H1 (cell line): ENCODE data around the gene AKAP8. TPM values are rescaled to one million over a fixed set of nuclear protein-coding genes. Genes with fewer than 3 reads are reported as not detected.

Source experiments
- CBX8 ChIP-seq: fragments of 300-800, 300-1000 bp; sonication (generic); IDR thresholded peaks from 2 replicates; pipeline ENCODE4 v1.7.1; 2016; ENCODE audit warnings: low read depth, low read length, borderline replicate concordance
- HDAC2 ChIP-seq, 2 experiments: fragments of 300-600 bp in 1 of 2; sonication (generic) in 1 of 2; IDR thresholded peaks; 2 replicates each; pipeline ENCODE4 v1.6.1; 2011 to 2012; ENCODE audit warnings: low read depth in 2 of 2, low read length in 2 of 2, mild to moderate bottlenecking in 2 of 2, moderate library complexity in 2 of 2, borderline replicate concordance in 1 of 2, inconsistent platforms in 1 of 2
- HDAC6 ChIP-seq: IDR thresholded peaks from one replicate; pipeline ENCODE4 v1.7.1; 2012; ENCODE audit warnings: low read depth, mild to moderate bottlenecking, inconsistent platforms, low read length, moderate library complexity
- PHF8 ChIP-seq: fragments of 200-600 bp; sonication (generic); conservative IDR thresholded peaks from 2 replicates; pipeline ENCODE4 v1.7.1; 2012; ENCODE audit warnings: low read depth, mild to moderate bottlenecking, inconsistent platforms, low read length, moderate library complexity
- POU5F1 ChIP-seq: IDR thresholded peaks from 2 replicates; pipeline ENCODE4 v1.6.1; 2011; ENCODE audit warnings: low read depth, mild to moderate bottlenecking, low read length, moderate library complexity
- RNF2 ChIP-seq: fragments of 200-900, 300-1000 bp; sonication (generic); IDR thresholded peaks from 2 replicates; pipeline ENCODE4 v1.7.1; 2016; ENCODE audit warnings: borderline replicate concordance, low read depth, mild to moderate bottlenecking, antibody characterized with exemption, low read length; ENCODE audit not compliant: poor library complexity, severe bottlenecking; ENCODE audit errors: missing control alignments
- YY1 ChIP-seq: IDR thresholded peaks from 2 replicates; pipeline ENCODE4 v1.6.1; 2011; ENCODE audit warnings: low read depth, mild to moderate bottlenecking, low read length
- polyA plus RNA-seq, 7 experiments: library from polyadenylated mRNA; depleted of rRNA in 3 of 7; stranded (reverse) in 5 of 7; unstranded in 2 of 7; fragments of >200 nt in 5 of 7; fragments of 200-250 nt in 2 of 7; gene quantifications; 1 replicate in 5 of 7; 2 replicates in 1 of 7; 4 replicates in 1 of 7; pipeline versions ENCODE4 v1.2.1 to v1.2.3, GENCODE V29; 2011 to 2013; ENCODE audit warnings: missing spikeins in 2 of 7, mixed read lengths in 2 of 7
- total RNA-seq: library from RNA; stranded (reverse); fragmentation: NEBNext Ultra II Directional; extraction: Animal tissue kit (Norgen Biotek cat#: 25700); gene quantifications from 2 replicates; pipeline ENCODE4 v1.2.1, GENCODE V29; 2021

Gene AKAP8
- total and polyA plus RNA-seq, 2 of the 8 experiments (the other 6 are each of a cell fraction or from before 2014, with no cell fraction given): 17.0 to 41.0 TPM

GRCh38 chr19:15318241-15318691, 61.3 kb downstream of the AKAP8 start (continued):
- TF ChIP-seq RNF2 (no peak), PHF8 (no peak), HDAC2 (IDR thresholded peaks at IDR 0.05; ENCODE audit: borderline replicate concordance in 1 of 2, low read depth in 2 of 2, low read length in 2 of 2) (no peak), CBX8 (no peak), YY1 (no peak), POU5F1 (no peak), HDAC6 (no peak)
- TF ChIP-seq, all 59 proteins: peak for 0
